DOHH2 (cell line): ENCODE measurements around the gene RAP1GAP.

Experiments
- EZH2phosphoT487 ChIP-seq: fragments of 200-600 bp; sonication (generic); IDR thresholded peaks from 2 replicates; pipeline ENCODE4 v1.6.1; 2017; ENCODE audit warnings: borderline replicate concordance, mild to moderate bottlenecking, antibody characterized with exemption, low read length, moderate library complexity, mixed read lengths
- TF ChIP-seq, protein P1 (sequence below): fragments of 200-600 bp; sonication (generic); IDR thresholded peaks from one replicate; pipeline ENCODE4 v1.5.1; 2014; ENCODE audit warnings: antibody characterized with exemption, mild to moderate bottlenecking, low read depth, low read length; ENCODE audit not compliant: poor library complexity, severe bottlenecking

DNA sequence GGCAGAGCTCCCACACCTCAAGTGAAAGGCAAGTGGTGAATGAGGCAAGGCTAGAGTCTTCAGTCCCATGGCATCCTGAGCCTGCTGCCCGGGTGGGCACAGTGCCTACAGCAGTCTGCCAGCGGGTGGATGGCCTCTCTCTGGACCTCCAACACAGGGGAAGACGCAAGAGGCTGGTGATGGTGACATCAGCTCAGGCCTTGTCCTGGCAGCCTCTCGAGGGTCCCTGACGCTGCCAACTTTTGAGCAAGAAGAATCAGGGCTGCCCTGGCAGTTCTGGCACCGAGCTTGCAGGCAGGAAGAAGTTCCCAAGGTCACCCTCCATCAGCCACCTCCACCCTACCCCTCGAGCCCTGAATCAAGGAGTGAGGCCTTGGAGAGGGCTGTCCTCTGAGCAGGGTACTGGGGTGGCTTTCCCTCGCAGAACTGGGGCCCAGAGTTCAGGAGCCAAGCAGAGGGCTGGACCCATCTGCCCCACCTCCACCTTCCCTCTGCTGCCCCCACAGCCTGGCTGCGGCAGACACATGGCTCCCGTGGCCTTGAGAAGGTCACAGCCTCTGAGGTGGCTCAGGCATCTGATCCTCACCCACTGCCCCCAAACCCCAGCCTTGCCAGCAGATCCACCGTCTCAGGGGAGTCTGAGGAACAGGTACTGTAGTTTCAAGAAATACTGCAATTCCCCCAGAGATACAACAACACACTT lies 5.8 kb downstream of the RAP1GAP start:
- TF ChIP-seq, protein P1, sequence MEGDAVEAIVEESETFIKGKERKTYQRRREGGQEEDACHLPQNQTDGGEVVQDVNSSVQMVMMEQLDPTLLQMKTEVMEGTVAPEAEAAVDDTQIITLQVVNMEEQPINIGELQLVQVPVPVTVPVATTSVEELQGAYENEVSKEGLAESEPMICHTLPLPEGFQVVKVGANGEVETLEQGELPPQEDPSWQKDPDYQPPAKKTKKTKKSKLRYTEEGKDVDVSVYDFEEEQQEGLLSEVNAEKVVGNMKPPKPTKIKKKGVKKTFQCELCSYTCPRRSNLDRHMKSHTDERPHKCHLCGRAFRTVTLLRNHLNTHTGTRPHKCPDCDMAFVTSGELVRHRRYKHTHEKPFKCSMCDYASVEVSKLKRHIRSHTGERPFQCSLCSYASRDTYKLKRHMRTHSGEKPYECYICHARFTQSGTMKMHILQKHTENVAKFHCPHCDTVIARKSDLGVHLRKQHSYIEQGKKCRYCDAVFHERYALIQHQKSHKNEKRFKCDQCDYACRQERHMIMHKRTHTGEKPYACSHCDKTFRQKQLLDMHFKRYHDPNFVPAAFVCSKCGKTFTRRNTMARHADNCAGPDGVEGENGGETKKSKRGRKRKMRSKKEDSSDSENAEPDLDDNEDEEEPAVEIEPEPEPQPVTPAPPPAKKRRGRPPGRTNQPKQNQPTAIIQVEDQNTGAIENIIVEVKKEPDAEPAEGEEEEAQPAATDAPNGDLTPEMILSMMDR: no peak
- TF ChIP-seq EZH2phosphoT487: no peak
